GM18868 (cell line): ENCODE data around the gene MYOM3.

Source experiments
- ATAC-seq: cut with Tn5 transposase; IDR thresholded peaks from one replicate; pipeline ENCODE4 v1.9.1; 2021; ENCODE audit warnings: mild to moderate bottlenecking, moderate library complexity; ENCODE audit not compliant: unreplicated experiment

MYOM3 gene

DNA sequence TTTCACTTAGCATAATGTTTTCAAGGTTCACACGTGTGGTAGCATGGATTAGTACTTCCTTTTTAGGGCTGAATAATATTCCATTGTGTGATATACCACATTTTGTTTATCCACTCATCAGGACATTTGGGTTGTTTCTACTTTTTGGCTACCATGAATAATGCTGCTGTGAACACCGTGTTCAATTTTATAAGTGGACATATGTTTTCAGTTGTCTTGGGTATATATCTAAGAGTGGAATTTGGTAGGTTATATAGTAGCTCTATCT is 27.2 kb upstream of the MYOM3 start:
- no peak for ATAC-seq

DNA sequence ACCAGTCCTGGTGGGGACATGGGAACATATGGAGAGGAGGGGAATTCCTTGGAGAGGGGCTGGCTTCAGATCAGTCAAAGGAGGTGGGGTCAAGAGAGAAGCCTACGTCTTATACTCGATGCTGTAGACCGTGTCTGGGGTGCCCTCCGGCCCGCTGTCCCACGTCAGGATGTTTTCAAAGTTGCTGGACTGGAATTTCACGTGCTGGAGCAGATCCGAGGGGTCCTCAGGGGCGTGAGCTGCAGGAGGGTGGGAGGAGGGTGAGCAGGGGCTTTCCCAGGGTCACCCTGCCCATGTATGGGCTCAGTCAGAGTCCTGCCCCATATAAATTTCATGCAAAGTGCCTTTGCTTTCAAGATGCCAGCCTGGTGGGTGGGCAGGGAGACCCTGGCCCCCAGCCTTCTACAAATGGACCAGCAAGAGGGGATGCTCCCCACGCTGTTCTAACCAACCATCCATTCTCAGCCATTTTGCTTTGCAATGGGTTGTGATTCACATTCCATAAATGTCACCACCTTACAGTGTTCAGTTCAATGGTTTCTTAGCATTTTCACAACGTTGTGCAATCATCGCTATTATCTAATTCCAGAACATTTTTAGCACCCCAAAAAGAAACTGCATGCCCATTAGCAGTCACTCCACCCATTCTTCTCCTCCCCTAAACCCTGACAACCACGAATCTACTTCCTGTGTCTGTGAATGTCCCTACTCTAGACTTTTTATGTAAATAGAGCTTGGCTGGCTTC is 26.7 kb upstream of the MYOM3 start:
- ATAC-seq: no peak

- ATAC-seq: no peak
These were observed 25.1 kb upstream of the MYOM3 start for GRCh38 chr1:24136956-24137539.

DNA sequence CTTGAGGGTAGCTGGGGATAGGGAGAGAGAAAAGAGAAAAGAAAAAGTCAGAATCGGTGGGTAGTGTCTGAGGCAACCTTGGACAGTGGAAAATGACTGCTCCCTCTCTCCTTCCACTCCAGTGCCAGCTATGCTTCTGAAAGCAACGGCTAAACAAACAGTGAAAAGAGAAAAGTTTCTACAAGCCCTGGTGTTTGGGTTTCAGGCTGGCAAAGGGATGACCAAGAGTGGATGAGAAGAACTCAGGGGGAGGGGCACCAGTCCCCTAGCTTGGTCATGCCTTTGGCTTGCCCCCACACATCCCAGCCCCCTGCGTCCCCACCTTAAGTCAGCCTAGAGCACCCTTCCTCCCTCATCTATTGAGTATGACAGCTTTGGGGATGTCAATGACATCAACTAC is 22.4 kb upstream of the MYOM3 start:
- ATAC-seq: no peak

- ATAC-seq: no peak
These were observed 21.9 kb upstream of the MYOM3 start for GRCh38 chr1:24133819-24134218.

- no peak for ATAC-seq
These were observed 18.4 kb upstream of the MYOM3 start for GRCh38 chr1:24130385-24130784.

GRCh38 chr1:24127801-24128363 is 15.9 kb upstream of the MYOM3 start:
- ATAC-seq: no peak

- ATAC-seq: no peak
These were observed 15.3 kb upstream of the MYOM3 start for GRCh38 chr1:24127134-24127800.

DNA sequence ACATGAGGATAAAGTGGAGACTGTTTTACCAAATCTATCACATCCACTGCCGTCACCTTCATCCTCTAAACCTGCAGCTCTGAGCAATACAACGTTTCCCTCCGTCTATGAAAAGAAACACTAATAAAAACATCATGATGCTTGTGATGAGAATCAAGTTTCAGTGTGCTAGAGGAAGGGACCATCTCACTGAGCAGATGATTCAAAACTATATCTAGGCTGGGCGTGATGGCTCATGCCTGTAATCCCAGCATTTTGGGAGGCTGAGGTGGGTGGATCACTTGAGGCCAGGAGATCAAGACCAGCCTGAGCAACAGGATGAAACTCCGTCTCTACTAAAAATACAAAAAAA is 14.7 kb upstream of the MYOM3 start:
- no peak for ATAC-seq

- ATAC-seq: no peak
These were observed 14.2 kb upstream of the MYOM3 start for GRCh38 chr1:24126018-24126671.

GRCh38 chr1:24125456-24125855 is 13.5 kb upstream of the MYOM3 start:
- ATAC-seq: no peak

DNA sequence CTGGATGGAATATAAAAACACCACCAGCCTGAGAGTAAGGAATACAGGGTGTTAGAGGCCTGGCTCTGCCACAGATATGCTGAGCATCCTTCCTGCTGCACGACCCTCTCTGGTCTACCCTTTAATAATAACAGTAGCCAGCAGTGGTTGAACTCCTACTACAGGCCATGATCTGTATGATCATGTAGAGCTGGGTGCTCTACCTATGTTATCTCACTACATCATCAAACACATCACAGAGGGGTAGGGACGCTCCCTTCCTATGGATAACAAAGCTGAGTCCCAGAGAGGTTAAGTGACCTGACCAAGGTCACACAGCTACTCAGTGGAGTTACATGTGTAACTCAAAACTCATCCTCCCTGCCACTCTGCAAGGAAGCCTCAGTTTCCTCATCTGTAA is 13.0 kb upstream of the MYOM3 start:
- no peak for ATAC-seq

DNA sequence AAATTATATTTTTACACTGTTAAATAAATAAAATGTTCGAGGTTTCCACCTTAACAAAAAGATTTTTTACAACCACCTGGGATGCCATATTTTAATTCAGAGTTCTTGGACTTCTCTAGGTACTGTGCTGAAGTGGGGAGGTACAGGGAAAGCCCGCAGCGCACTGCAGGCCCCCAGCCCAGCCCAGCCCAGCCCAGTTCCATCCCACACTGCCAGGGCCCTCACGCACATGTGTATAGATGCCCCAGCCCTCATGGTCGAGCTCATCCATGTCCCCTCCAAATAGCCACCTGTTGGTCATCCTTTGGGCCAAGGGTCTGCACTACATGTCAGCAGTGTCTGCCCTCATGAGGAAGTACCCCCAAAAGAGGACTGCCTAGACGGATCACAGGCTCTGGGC is 11.7 kb upstream of the MYOM3 start:
- no peak for ATAC-seq

DNA sequence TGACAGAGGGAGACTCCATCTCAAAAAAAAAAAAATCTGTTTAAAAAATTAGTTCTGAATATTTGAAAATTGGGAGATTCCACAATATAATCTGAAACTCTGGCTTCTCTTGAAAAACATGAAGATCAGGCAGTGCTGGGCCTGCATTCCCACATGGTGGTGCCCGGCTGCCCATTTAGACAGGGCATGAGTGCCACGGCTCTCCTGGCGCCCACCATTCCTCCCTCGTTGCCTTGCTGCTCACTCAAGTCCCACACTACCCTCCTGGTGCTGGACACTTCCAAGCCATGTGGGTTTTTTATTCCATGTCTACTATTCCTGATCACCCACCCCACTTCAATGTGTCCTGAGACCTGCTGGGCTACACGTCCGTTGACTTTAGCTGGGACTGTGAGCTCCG is 10.8 kb upstream of the MYOM3 start:
- ATAC-seq: no peak

GRCh38 chr1:24121406-24121805 is 9.5 kb upstream of the MYOM3 start:
- ATAC-seq: no peak

- ATAC-seq: no peak
These were observed 9.0 kb upstream of the MYOM3 start for GRCh38 chr1:24120965-24121364.

DNA sequence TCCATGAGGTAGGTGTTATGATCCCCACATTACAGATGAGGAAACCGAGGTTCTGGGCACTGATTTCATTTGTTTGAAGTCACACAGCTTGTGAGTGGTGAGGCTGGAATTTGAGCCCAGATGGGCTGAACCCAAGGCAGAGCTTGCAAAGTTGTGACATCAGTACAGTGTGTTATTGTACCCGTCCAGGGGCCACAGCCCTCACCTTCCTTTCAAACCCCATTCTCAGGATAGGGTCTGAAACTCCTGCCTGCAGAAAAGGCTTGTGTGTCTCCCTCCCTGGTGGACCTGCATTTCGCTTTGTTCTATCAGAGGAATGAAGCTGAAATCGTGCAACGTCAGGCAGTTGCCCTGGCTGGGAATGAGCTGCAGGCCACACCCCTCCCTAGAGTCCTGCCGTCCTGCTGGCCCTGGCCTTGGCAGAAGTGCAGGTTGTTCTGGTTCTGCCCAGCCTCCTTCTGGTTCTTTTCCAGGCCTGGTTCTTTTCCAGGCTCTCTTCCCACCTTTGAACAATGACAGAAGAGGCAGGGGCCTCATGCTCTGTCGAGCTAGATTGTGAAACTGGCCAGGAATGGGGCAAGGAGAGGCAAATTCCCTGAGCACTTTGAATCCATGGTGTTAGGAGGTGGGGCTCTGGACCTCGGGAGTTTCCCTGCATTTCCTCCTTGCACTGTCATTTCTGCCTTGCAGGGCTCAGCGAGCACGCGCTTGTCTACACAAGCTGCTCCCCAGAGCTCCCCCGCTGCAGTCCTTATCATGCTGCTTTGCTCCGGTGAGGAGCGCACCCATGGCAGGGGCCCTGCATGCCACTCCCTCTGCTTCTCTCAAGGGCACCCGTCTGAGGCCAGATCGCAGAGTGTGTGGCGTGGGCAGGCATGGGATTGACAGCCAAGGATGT is 8.2 kb upstream of the MYOM3 start:
- no peak for ATAC-seq

GRCh38 chr1:24119489-24119858 is 7.5 kb upstream of the MYOM3 start:
- no peak for ATAC-seq

- ATAC-seq: no peak
These were observed 6.7 kb upstream of the MYOM3 start for GRCh38 chr1:24118410-24119242.
